Activated CD8-positive, alpha-beta memory T cell treated with anti-CD3 and anti-CD28 coated beads for 36 hours (primary cell): ENCODE results near the gene ZBTB8OS. TPM values are rescaled to one million over a fixed set of nuclear protein-coding genes. Genes with fewer than 3 reads are reported as not detected.
"Not testable (repeated sequence)": the region's sequence is repeated elsewhere in the genome, so short reads cannot be mapped to it uniquely, and the experiment has no call there.

Experiments used
- CTCF ChIA-PET: fragments of 350-600 bp; sonication (Branson Sonifier 250); formaldehyde crosslinking; loops from one replicate; lab custom pipeline; 2021; ENCODE audit warnings: antibody characterized with exemption; lab: Charles Lee
- POLR2A ChIA-PET: fragments of 350-600 bp; sonication (Branson Sonifier 250); formaldehyde crosslinking; loops from one replicate; lab custom pipeline; 2021; ENCODE audit warnings: antibody characterized with exemption; lab: Charles Lee
- total RNA-seq, 2 experiments: library from RNA; stranded (reverse); gene quantifications; one replicate each; pipeline ENCODE4 v1.2.3, GENCODE V29; 2021

Gene ZBTB8OS
- total RNA-seq = 10 to 100 TPM; 76.9 to 83.7 TPM

DNA sequence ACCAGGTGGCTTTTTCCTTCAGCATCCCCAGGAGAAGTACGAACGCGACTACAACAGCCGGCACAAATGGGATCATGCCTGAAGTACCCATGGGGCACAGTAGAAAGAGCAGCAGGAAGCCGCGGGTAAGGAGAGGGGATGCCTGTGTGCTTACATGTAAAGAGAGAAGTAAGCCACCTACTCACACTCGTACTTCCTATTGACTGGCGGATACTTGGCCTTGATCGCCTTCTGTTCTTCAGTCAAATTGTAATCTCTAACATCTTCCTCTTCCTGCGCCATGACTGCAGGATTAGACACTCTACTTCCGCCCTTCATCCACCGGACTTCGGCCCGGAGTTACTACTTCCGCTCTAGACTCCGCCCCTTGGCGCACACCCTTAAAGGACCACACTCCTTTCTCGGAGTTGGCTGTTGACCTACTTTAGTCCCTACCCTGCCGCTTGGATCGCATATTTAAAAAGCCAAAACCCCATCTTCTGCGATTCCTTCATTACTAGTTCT is at the start of gene ZBTB8OS:
ZBTB8OS (minus strand) TSS at position 303 of the 504 bp plus-strand sequence; CDS start at position 282, 21 bp downstream.
- ChIA-PET CTCF (interaction anchor here (1.2 to 1.7 kb wide), 2 partner anchors 22 to 130 kb away, joined by 3 to 7 read pairs; no protein-coding TSS in a partner anchor), POLR2A (interaction anchor here (0.6 to 1.5 kb wide), 7 partner anchors 28 to 700 kb away, joined by 3 to 13 read pairs (median 4); no protein-coding TSS in a partner anchor)

DNA sequence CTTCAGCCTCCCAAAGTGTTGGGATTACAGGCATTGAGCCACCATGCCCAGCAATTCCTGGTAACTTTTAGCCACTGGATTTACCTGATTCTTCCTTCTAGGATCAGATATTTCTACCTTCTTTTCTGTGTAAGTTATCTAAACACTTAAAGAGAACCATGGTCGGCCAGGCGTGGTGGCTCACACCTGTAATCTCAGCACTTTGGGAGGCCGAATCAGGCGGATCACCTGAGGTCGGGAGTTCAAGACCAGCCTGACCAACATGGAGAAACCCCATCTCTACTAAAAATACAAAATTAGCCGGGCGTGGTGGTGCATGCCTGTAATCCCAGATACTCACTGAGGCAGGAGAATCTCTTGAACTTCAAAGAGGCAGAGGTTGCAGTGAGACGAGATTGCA is 46.6 kb upstream of the ZBTB8OS start:
- CTCF ChIA-PET, POLR2A ChIA-PET: not testable (repeated sequence)

DNA sequence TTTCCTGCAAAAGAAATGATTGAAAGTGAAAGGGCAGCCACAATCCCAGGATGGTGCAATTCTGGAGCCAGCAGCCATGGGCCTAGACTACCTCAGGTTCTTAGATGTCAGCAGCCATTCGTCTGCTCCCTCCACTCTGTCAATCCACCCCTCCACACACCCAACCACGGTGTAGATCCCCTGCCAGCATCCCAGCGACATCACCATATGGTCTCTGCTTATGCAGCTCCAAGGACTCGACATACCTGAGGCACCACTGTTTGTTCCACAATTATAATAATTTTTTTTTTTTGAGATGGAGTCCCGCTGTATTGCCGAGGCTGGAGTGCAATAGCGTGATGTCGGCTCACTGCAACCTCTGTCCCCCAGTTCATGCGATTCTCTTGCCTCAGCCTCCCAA is 45.7 kb upstream of the ZBTB8OS start:
- ChIA-PET CTCF (interaction anchor here (1.7 kb wide), 1 partner anchor 16 kb away, joined by 7 read pairs; no protein-coding TSS in a partner anchor), POLR2A (no interaction called here)

DNA sequence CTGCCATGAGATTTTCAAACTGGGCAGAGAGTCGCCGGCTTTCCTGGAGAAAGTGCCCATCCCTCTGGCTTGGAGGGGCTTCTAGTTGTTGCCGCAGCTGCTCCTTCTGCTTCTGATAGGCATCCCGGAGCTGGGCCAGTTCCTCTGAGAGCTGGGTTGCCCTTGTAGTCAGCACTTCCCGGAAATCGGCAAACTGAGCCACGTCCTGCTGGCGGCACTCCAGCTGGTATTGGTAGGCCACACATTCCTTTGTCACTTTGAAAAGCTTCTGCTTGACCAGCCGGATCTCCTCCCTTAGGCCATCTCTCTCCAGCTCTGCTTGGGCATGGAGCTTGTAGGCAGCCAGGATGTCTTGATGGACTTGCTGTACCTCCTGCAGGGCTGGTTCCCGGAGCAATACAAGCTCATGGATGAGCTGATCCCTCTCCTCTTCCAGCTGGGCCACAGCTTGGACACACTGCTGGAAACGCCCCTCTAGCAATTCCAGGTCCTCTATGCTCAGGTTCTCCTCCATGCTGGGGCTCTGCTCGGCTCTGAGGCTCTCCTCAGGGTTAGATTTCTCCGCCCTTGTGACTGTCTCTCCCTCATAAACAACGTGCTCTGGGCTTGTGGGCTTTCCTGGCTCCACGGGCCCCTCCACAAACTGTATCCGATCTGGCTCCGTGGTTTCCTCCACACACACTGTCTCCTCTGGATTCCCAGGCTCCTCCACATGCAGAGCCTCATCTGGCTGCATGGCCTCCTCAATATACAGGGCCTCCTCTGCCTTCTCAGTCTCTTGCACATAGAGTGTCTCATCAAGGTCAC is 45.0 kb upstream of the ZBTB8OS start:
- POLR2A ChIA-PET = no interaction called here
- CTCF ChIA-PET = interaction anchor here (1.7 kb wide), 1 partner anchor 17 kb away, joined by 7 read pairs; no protein-coding TSS in a partner anchor

DNA sequence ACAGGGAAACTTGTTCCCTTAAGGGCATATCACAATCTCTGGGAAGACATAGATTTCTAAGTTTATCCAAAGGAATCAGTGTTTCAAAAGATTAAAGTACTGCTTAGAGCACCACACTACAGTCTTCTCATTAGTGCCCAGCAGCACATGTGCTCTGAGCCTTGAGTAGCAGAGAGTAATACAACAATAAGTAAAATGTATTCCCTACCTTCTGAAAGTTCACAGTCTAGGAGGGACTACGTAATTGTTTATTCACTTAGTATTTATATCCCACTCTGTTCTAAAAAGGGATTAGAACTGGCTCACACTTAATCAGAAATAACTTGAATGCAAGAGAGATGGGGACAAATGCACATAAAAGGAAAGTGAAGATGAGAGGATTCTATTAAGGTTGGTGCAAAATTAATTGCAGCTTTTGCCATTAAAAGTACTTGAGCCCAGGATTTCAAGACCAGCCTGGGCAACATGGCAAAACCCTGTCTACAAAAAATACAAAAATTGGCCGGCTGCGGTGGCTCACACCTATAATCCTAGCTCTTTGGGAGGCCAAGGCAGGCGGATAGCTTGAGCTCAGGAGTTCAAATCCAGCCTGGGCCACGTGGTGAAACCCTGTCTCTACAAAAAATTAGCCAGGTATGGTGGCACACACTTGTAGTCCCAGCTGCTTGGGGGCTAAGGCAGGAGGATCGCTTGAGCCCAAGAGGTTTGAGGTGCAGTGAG is 43.3 kb upstream of the ZBTB8OS start:
- ChIA-PET POLR2A (no interaction called here), CTCF (interaction anchor here (1.2 kb wide), 1 partner anchor 79 kb away, joined by 4 read pairs; no protein-coding TSS in a partner anchor)

- CTCF ChIA-PET = interaction anchor here (1.0 kb wide), 1 partner anchor 26 kb away, joined by 4 read pairs; no protein-coding TSS in a partner anchor
Observed at GRCh38 chr1:32686387-32686786, 36.0 kb upstream of the ZBTB8OS start.

DNA sequence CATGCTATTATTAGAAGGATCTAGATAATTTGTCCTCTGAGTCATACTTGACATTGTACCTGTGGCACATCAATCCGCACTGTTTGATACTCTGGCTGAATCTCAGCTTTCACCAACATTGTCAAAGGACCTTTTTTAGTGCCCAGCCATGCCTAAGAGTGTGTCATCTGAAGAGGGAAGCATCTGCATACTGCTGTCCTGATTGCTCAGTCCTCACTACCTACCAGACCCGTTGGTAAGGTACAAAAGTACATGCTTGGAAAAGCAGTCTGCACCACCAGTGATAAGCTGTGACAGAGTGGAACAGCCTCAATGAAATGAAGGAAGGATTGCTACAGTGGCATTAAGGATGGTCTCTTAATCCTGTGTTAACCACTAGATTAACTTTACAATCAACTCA is 35.1 kb upstream of the ZBTB8OS start:
- ChIA-PET POLR2A (no interaction called here), CTCF (interaction anchor here (1.9 kb wide), 1 partner anchor 26 kb away, joined by 4 read pairs; no protein-coding TSS in a partner anchor)

More at GRCh38 chr1:32686387-32686786, 36.0 kb upstream of the ZBTB8OS start:
- POLR2A ChIA-PET = no interaction called here

- CTCF ChIA-PET = interaction anchor here (1.9 kb wide), 1 partner anchor 28 kb away, joined by 4 read pairs; no protein-coding TSS in a partner anchor
Observed at GRCh38 chr1:32684167-32684811, 33.9 kb upstream of the ZBTB8OS start.

DNA sequence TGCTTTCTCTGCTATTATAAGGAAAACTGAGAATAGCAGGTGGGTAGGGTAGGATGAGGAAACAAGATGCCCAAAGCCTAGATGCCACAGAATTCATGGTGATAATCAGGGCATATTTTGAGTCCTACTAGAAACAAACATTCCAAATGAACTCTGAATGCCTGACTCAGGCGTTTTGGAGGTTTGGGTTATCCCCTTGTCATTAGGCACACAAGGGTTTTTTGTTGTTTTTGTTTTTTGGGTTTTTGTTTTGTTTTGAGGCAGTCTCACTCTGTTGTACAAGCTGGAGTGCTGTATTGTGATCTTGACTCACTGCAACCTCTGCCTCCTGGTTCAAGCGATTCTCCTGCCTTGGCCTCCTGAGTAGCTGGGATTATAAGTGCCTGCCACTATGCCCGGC is 33.0 kb upstream of the ZBTB8OS start:
- ChIA-PET POLR2A (no interaction called here), CTCF (no interaction called here)

More at GRCh38 chr1:32684167-32684811, 33.9 kb upstream of the ZBTB8OS start:
- POLR2A ChIA-PET = no interaction called here

GRCh38 chr1:32681999-32682398 is 31.6 kb upstream of the ZBTB8OS start:
- ChIA-PET CTCF (no interaction called here), POLR2A (no interaction called here)

DNA sequence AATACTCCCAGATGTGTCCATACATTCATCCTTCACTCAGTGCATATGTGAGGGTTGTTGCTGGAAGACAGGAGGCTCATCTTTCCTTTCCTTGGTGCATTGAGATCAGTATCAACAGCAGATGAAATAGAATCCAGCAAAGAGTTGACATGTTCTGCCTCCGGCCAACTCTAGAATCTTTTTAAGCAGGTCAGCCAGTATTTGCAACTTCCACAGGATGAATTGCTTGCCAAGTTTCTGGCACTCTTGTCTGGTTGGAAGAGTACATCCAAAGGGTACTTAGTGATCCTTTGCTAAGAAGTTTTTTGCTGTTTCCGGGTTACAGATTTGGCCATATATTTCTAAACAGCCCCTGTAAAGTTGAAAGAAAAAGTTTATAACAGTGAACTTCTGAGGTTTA is 31.2 kb upstream of the ZBTB8OS start:
- ChIA-PET POLR2A (no interaction called here), CTCF (no interaction called here)

GRCh38 chr1:32680642-32681041 is 30.3 kb upstream of the ZBTB8OS start:
- CTCF ChIA-PET = no interaction called here
- POLR2A ChIA-PET = interaction anchor here (1.0 kb wide), 1 partner anchor 45 kb away, joined by 4 read pairs; no protein-coding TSS in a partner anchor

- CTCF ChIA-PET = not testable (repeated sequence)
- POLR2A ChIA-PET = interaction anchor here (1.0 kb wide), 1 partner anchor 44 kb away, joined by 4 read pairs; no protein-coding TSS in a partner anchor
Observed at GRCh38 chr1:32679993-32680392, 29.6 kb upstream of the ZBTB8OS start.

DNA sequence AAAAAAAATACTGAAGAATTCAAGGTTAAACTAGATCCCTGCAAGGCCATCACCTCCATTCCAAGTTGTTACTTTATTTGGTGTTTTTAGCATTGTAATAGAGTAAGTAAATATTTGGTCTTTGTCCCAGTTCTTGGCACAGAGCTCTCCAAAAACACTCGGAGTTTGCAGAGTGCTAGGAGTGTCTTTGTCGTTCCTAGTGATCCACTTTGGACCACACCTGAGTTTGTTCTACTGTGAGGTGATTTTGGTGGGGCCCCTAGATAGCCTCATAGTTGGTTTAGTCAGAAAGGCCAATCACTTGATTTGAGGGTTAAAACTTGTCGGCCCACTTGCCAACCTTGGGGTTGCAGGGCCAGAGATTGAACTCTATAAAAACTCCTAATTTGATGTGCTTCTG is 26.6 kb upstream of the ZBTB8OS start:
- ChIA-PET CTCF (no interaction called here), POLR2A (interaction anchor here (0.6 kb wide), 2 partner anchors 36 to 194 kb away, joined by 4 to 5 read pairs; partner anchors contain the start of gene FNDC5)

- CTCF ChIA-PET, POLR2A ChIA-PET: not testable (repeated sequence)
Observed at GRCh38 chr1:32668716-32669115, 18.4 kb upstream of the ZBTB8OS start.

DNA sequence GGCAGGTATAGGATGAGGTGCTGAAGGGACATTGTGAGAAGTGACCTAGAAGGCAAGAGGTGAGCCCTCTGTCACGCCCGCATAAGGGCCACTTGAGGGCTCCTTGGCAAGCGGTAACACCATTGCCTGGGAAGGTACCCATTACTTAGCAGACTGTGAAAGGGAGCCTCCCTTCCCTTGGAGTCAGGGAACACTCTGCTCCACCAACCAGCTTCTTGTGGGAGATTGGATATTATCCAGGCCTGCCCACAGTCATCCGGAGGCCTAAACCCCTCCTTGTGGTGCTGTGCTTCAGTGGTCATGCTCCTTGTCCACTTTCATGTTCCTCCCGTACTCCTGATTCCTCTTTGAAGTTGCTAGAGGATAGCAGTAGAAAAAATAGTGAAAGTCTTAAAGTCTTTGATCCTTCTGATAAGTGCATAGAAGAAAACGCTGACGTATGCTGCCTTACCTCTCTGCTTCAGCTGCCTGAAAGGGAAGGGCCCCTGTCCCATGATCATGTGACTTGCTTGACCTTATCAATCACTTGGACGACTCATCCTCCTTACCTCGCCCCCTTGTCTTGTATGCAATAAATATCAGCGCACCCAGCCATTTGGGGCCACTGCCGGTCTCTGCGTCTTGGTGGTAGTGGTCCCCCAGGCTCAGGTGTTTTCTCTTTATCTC is 16.7 kb upstream of the ZBTB8OS start:
- ChIA-PET CTCF (interaction anchor here (0.5 kb wide), 1 partner anchor 390 kb away, joined by 3 read pairs; no protein-coding TSS in a partner anchor), POLR2A (no interaction called here)

DNA sequence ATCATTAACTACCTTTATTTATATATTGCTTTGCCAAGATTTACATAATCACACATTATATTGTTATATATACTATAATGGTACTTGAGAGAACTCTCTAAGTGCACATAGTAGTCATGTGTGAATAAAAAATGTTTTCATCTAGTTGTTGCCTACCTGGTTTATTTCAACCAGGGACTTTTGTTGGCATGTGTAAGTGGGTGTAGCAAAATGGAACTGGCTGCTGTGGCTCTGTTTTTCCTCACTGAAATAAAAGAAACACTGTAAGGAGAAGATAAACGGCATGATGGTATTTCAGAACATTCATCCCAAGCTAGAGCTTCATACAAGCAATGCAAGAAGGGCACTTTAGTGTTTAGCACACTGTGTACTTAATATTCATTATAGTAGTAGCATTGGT is 15.6 kb upstream of the ZBTB8OS start:
- ChIA-PET POLR2A (no interaction called here), CTCF (no interaction called here)

GRCh38 chr1:32659581-32659980 is 9.2 kb upstream of the ZBTB8OS start:
- CTCF ChIA-PET = no interaction called here
- POLR2A ChIA-PET = no interaction called here
